Measurements from ENCODE around the gene PGA4. TPM values are rescaled to one million over a fixed set of nuclear protein-coding genes. Genes with fewer than 3 reads are reported as not detected.
"Not testable (repeated sequence)": the region's sequence is repeated elsewhere in the genome, so short reads cannot be mapped to it uniquely, and the experiment has no call there.

PGA4 gene
- polyA plus RNA-seq (2011; rRNA removed) (not detected in 2 replicates), polyA plus RNA-seq (2017; fragmentation: RNase III; extraction: RNeasy Plus Mini Kit Qiagen cat#74134 plus additional on column Dnase treatment) (not detected in 3 replicates), polyA minus RNA-seq (2011; rRNA and poly(A)+ RNA removed) (not detected in 2 replicates)
- polyA plus RNA-seq (2012; cell fraction: cytosol; rRNA removed): not detected in 2 replicates
- not detected in 2 replicates for polyA plus RNA-seq (2012; cell fraction: nucleus; rRNA removed)

DNA sequence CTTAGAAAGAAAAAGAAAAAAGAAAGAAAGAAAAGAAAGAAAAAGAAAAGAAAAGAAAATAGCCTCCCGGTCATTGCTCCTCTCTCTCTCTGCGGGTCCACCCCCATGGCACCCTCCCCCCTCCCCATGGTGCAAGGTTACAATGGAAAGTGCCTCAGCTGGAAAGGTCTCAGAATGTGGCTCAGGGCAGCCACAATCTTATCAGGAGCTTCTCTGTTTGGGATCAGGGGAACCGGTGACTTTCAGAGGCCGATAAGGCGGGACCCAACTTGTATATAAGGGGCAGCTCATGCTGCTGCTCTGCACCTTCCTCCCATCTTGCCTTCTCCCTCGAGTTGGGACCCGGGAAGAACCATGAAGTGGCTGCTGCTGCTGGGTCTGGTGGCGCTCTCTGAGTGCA, at the start of gene PGA4:
TSS of gene PGA4 (plus strand) at position 301 of the 400 bp plus-strand sequence. CDS start at position 355, 54 bp downstream.
- H3K4me1 ChIP-seq; FAIRE-seq; H3K4me2 ChIP-seq; H3K9me3 ChIP-seq; H3K4me3 ChIP-seq; DNase-seq (ENCODE audit: low read depth in 1 of 2, low spot score in 1 of 2); H3K27ac ChIP-seq; CTCF ChIA-PET; ATAC-seq; POLR2A ChIA-PET: not testable (repeated sequence)
- WGBS (ENCODE audit: missing lambda C conversion rate): no CpG with 5 or more reads among the region's 8 CpGs

DNA sequence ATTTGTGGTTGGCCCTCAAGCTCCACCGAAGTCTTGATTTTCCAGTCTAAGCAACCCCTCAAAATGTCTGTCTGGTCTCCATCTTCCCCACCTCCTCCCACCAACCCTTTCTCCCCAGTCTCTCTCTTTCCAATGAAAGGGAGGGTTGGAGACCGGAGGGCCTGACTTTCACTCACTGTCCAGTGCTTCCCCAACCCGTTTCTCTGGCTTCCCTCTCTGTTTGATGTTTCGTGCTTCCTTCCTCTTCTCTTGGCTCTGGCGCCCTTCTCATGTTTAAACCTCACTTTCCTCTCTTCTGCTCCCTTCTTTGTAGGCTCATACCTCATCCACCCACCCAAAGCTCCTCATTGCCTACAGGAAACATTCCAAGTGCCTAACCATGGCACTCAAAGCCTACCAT, 49.8 kb upstream of the PGA4 start:
- FAIRE-seq: no peak
- ChIA-PET POLR2A (no interaction called here), CTCF (interaction anchor here (0.9 to 1.4 kb wide), 4 partner anchors 16 to 397 kb away, joined by 3 to 9 read pairs (median 3); no protein-coding TSS in a partner anchor)
- ATAC-seq: no peak
- Histone ChIP-seq H3K9me3 (no peaks in the 10 kb centered on the region), H3K4me3 (no peak overlapping the region), H3K4me2 (no peak overlapping the region), H3K4me1 (no peaks in the 10 kb centered on the region), H3K27ac (no peak overlapping the region)
- TF ChIP-seq TP53 (CRISPR knock-in tag; IDR thresholded peaks at IDR 0.05): no peak
- no peak for TF ChIP-seq HDAC2 (IDR thresholded peaks at IDR 0.05)
- no peak for TF ChIP-seq BHLHE40 (IDR thresholded peaks at IDR 0.05; ENCODE audit: low read depth, low read length)
- TF ChIP-seq MAZ (IDR thresholded peaks at IDR 0.05; ENCODE audit: borderline replicate concordance, low read depth, low read length): no peak
- TF ChIP-seq HOXB5 (CRISPR knock-in tag; IDR thresholded peaks at IDR 0.05): no peak
- TF ChIP-seq CEBPB (IDR thresholded peaks at IDR 0.05): no peak
- TF ChIP-seq FOSL2 (IDR thresholded peaks at IDR 0.05): no peak
- no peak for TF ChIP-seq FOSL2 (CRISPR knock-in tag; IDR thresholded peaks at IDR 0.05)
- no peak for TF ChIP-seq RAD21 (conservative IDR thresholded peaks at IDR 0.05 in 1 of 2, IDR thresholded peaks at IDR 0.05 in 1 of 2)
- TF ChIP-seq, protein P1, sequence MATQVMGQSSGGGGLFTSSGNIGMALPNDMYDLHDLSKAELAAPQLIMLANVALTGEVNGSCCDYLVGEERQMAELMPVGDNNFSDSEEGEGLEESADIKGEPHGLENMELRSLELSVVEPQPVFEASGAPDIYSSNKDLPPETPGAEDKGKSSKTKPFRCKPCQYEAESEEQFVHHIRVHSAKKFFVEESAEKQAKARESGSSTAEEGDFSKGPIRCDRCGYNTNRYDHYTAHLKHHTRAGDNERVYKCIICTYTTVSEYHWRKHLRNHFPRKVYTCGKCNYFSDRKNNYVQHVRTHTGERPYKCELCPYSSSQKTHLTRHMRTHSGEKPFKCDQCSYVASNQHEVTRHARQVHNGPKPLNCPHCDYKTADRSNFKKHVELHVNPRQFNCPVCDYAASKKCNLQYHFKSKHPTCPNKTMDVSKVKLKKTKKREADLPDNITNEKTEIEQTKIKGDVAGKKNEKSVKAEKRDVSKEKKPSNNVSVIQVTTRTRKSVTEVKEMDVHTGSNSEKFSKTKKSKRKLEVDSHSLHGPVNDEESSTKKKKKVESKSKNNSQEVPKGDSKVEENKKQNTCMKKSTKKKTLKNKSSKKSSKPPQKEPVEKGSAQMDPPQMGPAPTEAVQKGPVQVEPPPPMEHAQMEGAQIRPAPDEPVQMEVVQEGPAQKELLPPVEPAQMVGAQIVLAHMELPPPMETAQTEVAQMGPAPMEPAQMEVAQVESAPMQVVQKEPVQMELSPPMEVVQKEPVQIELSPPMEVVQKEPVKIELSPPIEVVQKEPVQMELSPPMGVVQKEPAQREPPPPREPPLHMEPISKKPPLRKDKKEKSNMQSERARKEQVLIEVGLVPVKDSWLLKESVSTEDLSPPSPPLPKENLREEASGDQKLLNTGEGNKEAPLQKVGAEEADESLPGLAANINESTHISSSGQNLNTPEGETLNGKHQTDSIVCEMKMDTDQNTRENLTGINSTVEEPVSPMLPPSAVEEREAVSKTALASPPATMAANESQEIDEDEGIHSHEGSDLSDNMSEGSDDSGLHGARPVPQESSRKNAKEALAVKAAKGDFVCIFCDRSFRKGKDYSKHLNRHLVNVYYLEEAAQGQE (IDR thresholded peaks at IDR 0.05): no peak
- no peak for TF ChIP-seq ZNF302 (CRISPR knock-in tag; IDR thresholded peaks at IDR 0.05)
- TF ChIP-seq, protein P2, sequence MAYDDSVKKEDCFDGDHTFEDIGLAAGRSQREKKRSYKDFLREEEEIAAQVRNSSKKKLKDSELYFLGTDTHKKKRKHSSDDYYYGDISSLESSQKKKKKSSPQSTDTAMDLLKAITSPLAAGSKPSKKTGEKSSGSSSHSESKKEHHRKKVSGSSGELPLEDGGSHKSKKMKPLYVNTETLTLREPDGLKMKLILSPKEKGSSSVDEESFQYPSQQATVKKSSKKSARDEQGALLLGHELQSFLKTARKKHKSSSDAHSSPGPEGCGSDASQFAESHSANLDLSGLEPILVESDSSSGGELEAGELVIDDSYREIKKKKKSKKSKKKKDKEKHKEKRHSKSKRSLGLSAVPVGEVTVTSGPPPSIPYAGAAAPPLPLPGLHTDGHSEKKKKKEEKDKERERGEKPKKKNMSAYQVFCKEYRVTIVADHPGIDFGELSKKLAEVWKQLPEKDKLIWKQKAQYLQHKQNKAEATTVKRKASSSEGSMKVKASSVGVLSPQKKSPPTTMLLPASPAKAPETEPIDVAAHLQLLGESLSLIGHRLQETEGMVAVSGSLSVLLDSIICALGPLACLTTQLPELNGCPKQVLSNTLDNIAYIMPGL (CRISPR knock-in tag; IDR thresholded peaks at IDR 0.05; ENCODE audit: borderline replicate concordance): no peak
- TF ChIP-seq POLR2AphosphoS2 (conservative IDR thresholded peaks at IDR 0.05; ENCODE audit: low read length): no peak
- TF ChIP-seq RNF2 (IDR thresholded peaks at IDR 0.05; ENCODE audit: borderline replicate concordance, low read depth): no peak
- no peak for TF ChIP-seq CHD4 (IDR thresholded peaks at IDR 0.05; ENCODE audit: borderline replicate concordance)
- no peak for TF ChIP-seq RFX5 (IDR thresholded peaks at IDR 0.05)
- no peak for TF ChIP-seq NFE2L2 (conservative IDR thresholded peaks at IDR 0.05; ENCODE audit: low read length)
- no peak for TF ChIP-seq HOXA7 (CRISPR knock-in tag; IDR thresholded peaks at IDR 0.05)
- no peak for TF ChIP-seq HEYL (CRISPR knock-in tag; IDR thresholded peaks at IDR 0.05)
- no peak for TF ChIP-seq SREBF2 (IDR thresholded peaks at IDR 0.05)
- TF ChIP-seq, protein P3, sequence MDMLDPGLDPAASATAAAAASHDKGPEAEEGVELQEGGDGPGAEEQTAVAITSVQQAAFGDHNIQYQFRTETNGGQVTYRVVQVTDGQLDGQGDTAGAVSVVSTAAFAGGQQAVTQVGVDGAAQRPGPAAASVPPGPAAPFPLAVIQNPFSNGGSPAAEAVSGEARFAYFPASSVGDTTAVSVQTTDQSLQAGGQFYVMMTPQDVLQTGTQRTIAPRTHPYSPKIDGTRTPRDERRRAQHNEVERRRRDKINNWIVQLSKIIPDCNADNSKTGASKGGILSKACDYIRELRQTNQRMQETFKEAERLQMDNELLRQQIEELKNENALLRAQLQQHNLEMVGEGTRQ (IDR thresholded peaks at IDR 0.05): no peak
- DNase-seq (ENCODE audit: low read depth in 1 of 2, low spot score in 1 of 2): no peak
- 35% methylated on average over 5 of the region's 5 CpGs for WGBS (ENCODE audit: missing lambda C conversion rate)

Data from A549 (cell line).